Mesendoderm (in vitro differentiated cells): ENCODE measurements around the gene NENF.

ENCODE experiments used
- DNase-seq: peaks from one replicate; pipeline ENCODE4 v3.0.0; 2013
- H2AK5ac ChIP-seq: 2 replicates; pipeline ENCODE4 v1.6.1; 2013; ENCODE audit warnings: low read length, inconsistent platforms
- H2BK120ac ChIP-seq: 2 replicates; pipeline ENCODE4 v1.6.1; 2013; ENCODE audit warnings: low read depth, mild to moderate bottlenecking, low read length, moderate library complexity, mixed read lengths
- H2BK15ac ChIP-seq: replicated peaks from 2 replicates; pipeline ENCODE4 v1.6.1; 2013; ENCODE audit warnings: low read depth, mild to moderate bottlenecking, moderate library complexity
- H2BK5ac ChIP-seq: 2 replicates; pipeline ENCODE4 v1.6.1; 2013; ENCODE audit warnings: low read length, inconsistent platforms
- H3K18ac ChIP-seq: 2 replicates; pipeline ENCODE4 v1.6.1; 2013; ENCODE audit warnings: mild to moderate bottlenecking, low read length, mixed read lengths
- H3K23ac ChIP-seq: one replicate; pipeline ENCODE4 v1.6.1; 2013; ENCODE audit warnings: low read length
- H3K27ac ChIP-seq: 2 replicates; pipeline ENCODE4 v1.5.1; 2013; ENCODE audit warnings: low read depth, mild to moderate bottlenecking, inconsistent platforms, low read length, moderate library complexity
- H3K27me3 ChIP-seq: 2 replicates; pipeline ENCODE4 v1.6.1; 2013; ENCODE audit warnings: low read length, control low read depth, mild to moderate bottlenecking, inconsistent platforms; ENCODE audit not compliant: insufficient read depth, poor library complexity
- H3K36me3 ChIP-seq: 2 replicates; pipeline ENCODE4 v1.6.1; 2013; ENCODE audit warnings: low read length, inconsistent platforms; ENCODE audit not compliant: control insufficient read depth, insufficient read depth
- H3K4ac ChIP-seq: one replicate; pipeline ENCODE4 v1.6.1; 2013; ENCODE audit warnings: low read depth, mild to moderate bottlenecking, low read length, moderate library complexity
- H3K4me1 ChIP-seq: 2 replicates; pipeline ENCODE4 v1.6.1; 2013; ENCODE audit warnings: low read depth, low read length, inconsistent platforms; ENCODE audit not compliant: control insufficient read depth
- H3K4me2 ChIP-seq: 2 replicates; pipeline ENCODE4 v1.6.1; 2013; ENCODE audit warnings: low read length
- H3K4me3 ChIP-seq: 2 replicates; pipeline ENCODE4 v1.5.1; 2013; ENCODE audit warnings: mild to moderate bottlenecking, low read length
- H3K56ac ChIP-seq: one replicate; pipeline ENCODE4 v1.6.1; 2013; ENCODE audit warnings: low read length
- H3K79me1 ChIP-seq: 2 replicates; pipeline ENCODE4 v1.6.1; 2013; ENCODE audit warnings: low read length, inconsistent platforms
- H3K79me2 ChIP-seq: 2 replicates; pipeline ENCODE4 v1.6.1; 2013; ENCODE audit warnings: mild to moderate bottlenecking, low read length; ENCODE audit not compliant: control insufficient read depth, insufficient read depth
- H3K9ac ChIP-seq: 2 replicates; pipeline ENCODE4 v1.6.1; 2013; ENCODE audit warnings: low read length, inconsistent platforms
- H4K5ac ChIP-seq: one replicate; pipeline ENCODE4 v1.6.1; 2013; ENCODE audit warnings: low read length
- H4K8ac ChIP-seq: one replicate; pipeline ENCODE4 v1.6.1; 2013; ENCODE audit warnings: low read depth, mild to moderate bottlenecking, control low read depth, low read length, moderate library complexity
- WGBS: extraction: QIAGEN DNeasy Blood & Tissue Kit; methylation state at CpG from one replicate; pipeline ENCODE4 v1.1.7; 2013; ENCODE audit warnings: low lambda C conversion rate, missing lambda C conversion rate; ENCODE audit not compliant: insufficient coverage; ENCODE audit errors: extremely low coverage; 5-methylcytosine and 5-hydroxymethylcytosine counted together

The NENF gene

GRCh38 chr1:212442408-212442807, 9.7 kb downstream of the NENF start:
- Histone ChIP-seq H3K36me3 (no peaks in the 10 kb centered on the region), H2BK15ac (no peak overlapping the region), H3K23ac (no peak overlapping the region), H3K56ac (no peak overlapping the region), H3K4me1 (no peaks in the 10 kb centered on the region), H3K79me2 (no peaks in the 10 kb centered on the region), H4K5ac (no peak overlapping the region), H2AK5ac (no peak overlapping the region), H2BK5ac (no peak overlapping the region), H3K4me3 (no peak overlapping the region), H2BK120ac (no peak overlapping the region), H3K79me1 (no peaks in the 10 kb centered on the region), H4K8ac (no peak overlapping the region), H3K9ac (no peak overlapping the region), H3K4ac (no peak overlapping the region), H3K18ac (no peak overlapping the region), H3K27ac (no peak overlapping the region), H3K27me3 (no peaks in the 10 kb centered on the region), H3K4me2 (no peak overlapping the region)
- DNase-seq: no peak
- no CpG with 5 or more reads among the region's 5 CpGs for WGBS

DNA sequence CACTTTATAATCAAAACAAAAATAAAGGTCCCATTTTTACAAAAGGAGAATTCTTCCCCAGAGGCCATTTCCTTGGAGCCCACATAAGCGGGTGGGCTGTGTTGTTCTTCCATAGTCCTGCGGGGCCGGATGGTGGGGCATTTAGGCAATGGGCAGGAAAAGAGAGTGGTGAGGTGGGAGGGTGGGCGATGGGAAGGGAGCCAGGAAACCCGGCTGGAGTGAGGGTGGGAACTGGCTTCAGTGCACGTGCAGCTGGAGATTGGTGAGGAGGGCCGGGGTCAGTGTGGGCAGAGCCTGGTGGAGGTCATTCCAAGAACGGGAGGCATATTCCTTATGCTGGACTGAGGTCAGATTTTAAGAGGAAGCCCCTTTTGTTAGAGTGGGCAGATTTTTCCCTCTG, 13.6 kb downstream of the NENF start:
- no peak overlapping the region for H2BK15ac ChIP-seq
- H3K27me3 ChIP-seq: no peaks in the 10 kb centered on the region
- H3K9ac ChIP-seq: no peak overlapping the region
- H3K79me2 ChIP-seq: no peaks in the 10 kb centered on the region
- no peak overlapping the region for H3K4ac ChIP-seq
- no peak overlapping the region for H3K23ac ChIP-seq
- no peaks in the 10 kb centered on the region for H3K79me1 ChIP-seq
- no CpG with 5 or more reads among the region's 8 CpGs for WGBS
- H3K4me3 ChIP-seq: no peak overlapping the region
- no peak overlapping the region for H3K4me2 ChIP-seq
- H3K4me1 ChIP-seq: no peaks in the 10 kb centered on the region
- DNase-seq: no peak
- H2AK5ac ChIP-seq: no peak overlapping the region
- no peak overlapping the region for H3K56ac ChIP-seq
- H3K36me3 ChIP-seq: no peaks in the 10 kb centered on the region
- no peak overlapping the region for H3K18ac ChIP-seq
- H3K27ac ChIP-seq: no peak overlapping the region
- H2BK5ac ChIP-seq: no peak overlapping the region
- H4K8ac ChIP-seq: no peak overlapping the region
- no peak overlapping the region for H2BK120ac ChIP-seq
- no peak overlapping the region for H4K5ac ChIP-seq

GRCh38 chr1:212447478-212447877, 14.8 kb downstream of the NENF start:
- H3K4me3 ChIP-seq: no peak overlapping the region
- no peaks in the 10 kb centered on the region for H3K4me1 ChIP-seq
- H3K27me3 ChIP-seq: no peaks in the 10 kb centered on the region
- no CpG with 5 or more reads among the region's 2 CpGs for WGBS
- H3K79me1 ChIP-seq: no peaks in the 10 kb centered on the region
- H3K36me3 ChIP-seq: no peaks in the 10 kb centered on the region
- H3K4me2 ChIP-seq: no peak overlapping the region
- no peak overlapping the region for H2BK120ac ChIP-seq
- H4K8ac ChIP-seq: no peak overlapping the region
- no peak for DNase-seq
- no peak overlapping the region for H3K56ac ChIP-seq
- no peak overlapping the region for H3K9ac ChIP-seq
- H3K4ac ChIP-seq: no peak overlapping the region
- no peak overlapping the region for H3K27ac ChIP-seq
- no peak overlapping the region for H2AK5ac ChIP-seq
- H2BK15ac ChIP-seq: no peak overlapping the region
- no peak overlapping the region for H3K23ac ChIP-seq
- H3K18ac ChIP-seq: no peak overlapping the region
- H3K79me2 ChIP-seq: no peaks in the 10 kb centered on the region
- H4K5ac ChIP-seq: no peak overlapping the region
- H2BK5ac ChIP-seq: no peak overlapping the region

- WGBS: no CpG with 5 or more reads among the region's 4 CpGs
- H4K5ac ChIP-seq: no peak overlapping the region
- no peak overlapping the region for H3K4me3 ChIP-seq
- H3K4me2 ChIP-seq: no peak overlapping the region
- H2BK5ac ChIP-seq: no peak overlapping the region
- H3K27me3 ChIP-seq: no peaks in the 10 kb centered on the region
- H3K79me1 ChIP-seq: no peaks in the 10 kb centered on the region
- no peaks in the 10 kb centered on the region for H3K79me2 ChIP-seq
- no peak overlapping the region for H3K4ac ChIP-seq
- H2BK120ac ChIP-seq: no peak overlapping the region
- DNase-seq: no peak
- H4K8ac ChIP-seq: no peak overlapping the region
- no peak overlapping the region for H3K23ac ChIP-seq
- no peak overlapping the region for H3K56ac ChIP-seq
- H3K18ac ChIP-seq: no peak overlapping the region
- no peak overlapping the region for H3K9ac ChIP-seq
- no peak overlapping the region for H2AK5ac ChIP-seq
- H3K4me1 ChIP-seq: no peaks in the 10 kb centered on the region
- no peak overlapping the region for H2BK15ac ChIP-seq
- no peaks in the 10 kb centered on the region for H3K36me3 ChIP-seq
- no peak overlapping the region for H3K27ac ChIP-seq
Measured at GRCh38 chr1:212450331-212450881, 17.7 kb downstream of the NENF start.

DNA sequence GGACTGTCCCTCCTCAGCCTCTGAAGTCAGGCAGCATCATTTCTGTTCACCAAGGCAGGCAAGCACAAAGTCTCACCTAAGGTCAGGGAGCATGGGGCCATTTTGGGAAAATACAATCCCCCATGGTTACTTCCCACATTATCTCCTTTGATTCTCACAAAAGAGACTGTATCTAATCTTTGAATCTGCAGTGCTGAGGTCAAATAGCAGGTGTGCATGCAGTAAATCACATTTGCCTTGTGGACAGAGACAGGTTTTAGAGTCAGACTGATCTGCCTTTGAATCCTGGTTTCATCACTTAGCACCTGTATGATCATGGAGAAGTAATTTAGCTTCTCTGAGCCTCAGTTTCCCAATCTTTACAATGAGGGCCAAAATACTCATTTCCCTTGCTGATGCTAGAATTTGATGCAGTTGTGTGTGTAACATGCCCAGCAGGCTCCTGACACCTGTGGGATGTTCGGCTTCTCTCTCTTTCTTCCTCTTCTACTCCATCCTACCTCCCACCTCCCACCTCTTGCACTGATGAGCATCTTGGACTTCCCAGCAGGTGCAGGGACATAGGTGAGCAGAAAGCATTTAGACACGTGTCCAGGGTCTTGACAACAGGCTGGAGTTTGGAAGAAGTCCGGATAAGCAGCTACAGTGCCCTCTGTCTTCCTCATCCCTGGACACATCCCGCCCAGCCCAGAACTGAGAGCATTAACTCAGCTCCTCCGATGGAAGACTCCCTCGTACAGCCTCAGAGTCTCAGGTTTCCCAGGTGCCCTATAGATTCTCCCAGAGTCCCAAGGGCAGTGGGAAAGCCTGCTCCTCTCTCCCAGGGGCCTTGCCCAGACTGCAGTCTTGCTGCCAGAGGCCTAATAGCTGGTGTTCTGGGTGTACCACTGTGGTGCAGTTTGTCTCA, 18.9 kb downstream of the NENF start:
- H4K5ac ChIP-seq: no peak overlapping the region
- no peak overlapping the region for H2BK15ac ChIP-seq
- no peak overlapping the region for H3K18ac ChIP-seq
- no peak overlapping the region for H2BK5ac ChIP-seq
- H3K9ac ChIP-seq: no peak overlapping the region
- H3K56ac ChIP-seq: no peak overlapping the region
- DNase-seq: no peak
- no peak overlapping the region for H3K4ac ChIP-seq
- no CpG with 5 or more reads among the region's 6 CpGs for WGBS
- H2AK5ac ChIP-seq: no peak overlapping the region
- no peaks in the 10 kb centered on the region for H3K36me3 ChIP-seq
- H3K27ac ChIP-seq: no peak overlapping the region
- H3K27me3 ChIP-seq: no peaks in the 10 kb centered on the region
- H3K23ac ChIP-seq: no peak overlapping the region
- H2BK120ac ChIP-seq: no peak overlapping the region
- no peak overlapping the region for H3K4me2 ChIP-seq
- H3K79me2 ChIP-seq: no peaks in the 10 kb centered on the region
- H3K4me3 ChIP-seq: no peak overlapping the region
- no peaks in the 10 kb centered on the region for H3K4me1 ChIP-seq
- no peak overlapping the region for H4K8ac ChIP-seq
- no peaks in the 10 kb centered on the region for H3K79me1 ChIP-seq
